MV-4-11 (cell line): ENCODE data around the gene CST5.
"Not testable (repeated sequence)": the region's sequence is repeated elsewhere in the genome, so short reads cannot be mapped to it uniquely, and the experiment has no call there.

Experiments
- DNase-seq: peaks from one replicate; lab custom pipeline; 2025; lab: John Stamatoyannopoulos, UW

The CST5 gene, protein sequence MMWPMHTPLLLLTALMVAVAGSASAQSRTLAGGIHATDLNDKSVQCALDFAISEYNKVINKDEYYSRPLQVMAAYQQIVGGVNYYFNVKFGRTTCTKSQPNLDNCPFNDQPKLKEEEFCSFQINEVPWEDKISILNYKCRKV

DNA sequence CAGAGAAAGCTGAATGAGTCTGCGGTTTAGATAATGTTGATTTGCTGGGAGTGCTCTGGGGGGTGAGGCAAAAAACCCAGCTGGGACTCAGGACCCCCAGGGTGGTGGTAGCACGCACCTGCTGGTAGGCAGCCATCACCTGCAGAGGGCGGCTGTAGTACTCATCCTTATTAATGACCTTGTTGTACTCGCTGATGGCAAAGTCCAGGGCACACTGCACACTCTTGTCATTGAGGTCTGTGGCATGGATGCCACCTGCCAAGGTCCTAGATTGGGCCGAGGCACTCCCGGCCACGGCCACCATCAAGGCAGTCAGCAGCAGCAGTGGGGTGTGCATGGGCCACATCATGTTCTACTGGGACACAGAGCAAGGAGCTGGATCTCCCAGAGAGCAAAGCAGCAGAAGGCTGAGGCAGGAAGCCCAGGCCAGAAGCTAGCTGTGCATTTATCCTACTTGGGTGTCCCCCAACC, at the start of gene CST5:
TSS of gene CST5 (minus strand) at position 421 of the 471 bp plus-strand sequence. CDS start at position 349, 72 bp downstream.
- DNase-seq, result no peak

DNA sequence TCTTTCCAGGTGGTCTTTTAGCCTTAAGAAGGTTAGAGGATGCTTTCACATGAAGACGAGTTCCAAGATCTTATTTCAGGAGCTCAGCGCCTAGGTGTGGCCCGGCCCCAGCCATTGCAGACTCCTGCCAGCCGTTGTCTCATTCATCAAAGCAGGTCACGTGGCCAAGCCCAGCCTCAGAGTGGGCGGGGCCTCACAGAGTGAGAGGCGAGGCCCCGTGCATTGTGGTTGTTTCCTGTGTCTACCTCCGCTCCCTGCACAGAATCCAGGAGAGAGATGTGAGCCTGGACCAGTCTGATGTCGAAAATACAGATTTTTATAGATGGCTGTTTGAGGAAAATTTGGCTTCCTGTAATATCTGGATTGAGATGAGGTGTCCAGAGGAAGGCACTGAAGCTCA, 49.2 kb upstream of the CST5 start:
- no peak for DNase-seq

DNA sequence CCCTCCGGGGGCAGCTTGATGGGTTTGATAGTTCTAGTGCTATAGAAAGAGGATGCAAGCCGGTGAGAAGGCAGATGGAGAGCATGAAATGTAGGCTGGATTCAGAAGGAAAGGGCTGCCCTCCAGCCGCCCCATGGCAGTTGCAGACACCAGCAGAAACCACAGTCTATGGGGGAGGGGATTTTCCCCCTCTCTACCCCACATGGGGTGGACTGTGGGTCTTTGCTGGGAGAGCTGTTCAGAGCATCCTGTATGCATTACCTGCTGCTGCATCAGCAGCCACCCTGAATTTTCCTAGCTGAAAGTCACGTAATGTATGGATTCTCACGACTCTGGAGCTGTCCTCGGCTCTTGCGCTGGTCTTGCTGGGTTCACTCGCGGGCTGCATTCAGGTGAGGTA, 48.8 kb upstream of the CST5 start:
- no peak for DNase-seq

DNA sequence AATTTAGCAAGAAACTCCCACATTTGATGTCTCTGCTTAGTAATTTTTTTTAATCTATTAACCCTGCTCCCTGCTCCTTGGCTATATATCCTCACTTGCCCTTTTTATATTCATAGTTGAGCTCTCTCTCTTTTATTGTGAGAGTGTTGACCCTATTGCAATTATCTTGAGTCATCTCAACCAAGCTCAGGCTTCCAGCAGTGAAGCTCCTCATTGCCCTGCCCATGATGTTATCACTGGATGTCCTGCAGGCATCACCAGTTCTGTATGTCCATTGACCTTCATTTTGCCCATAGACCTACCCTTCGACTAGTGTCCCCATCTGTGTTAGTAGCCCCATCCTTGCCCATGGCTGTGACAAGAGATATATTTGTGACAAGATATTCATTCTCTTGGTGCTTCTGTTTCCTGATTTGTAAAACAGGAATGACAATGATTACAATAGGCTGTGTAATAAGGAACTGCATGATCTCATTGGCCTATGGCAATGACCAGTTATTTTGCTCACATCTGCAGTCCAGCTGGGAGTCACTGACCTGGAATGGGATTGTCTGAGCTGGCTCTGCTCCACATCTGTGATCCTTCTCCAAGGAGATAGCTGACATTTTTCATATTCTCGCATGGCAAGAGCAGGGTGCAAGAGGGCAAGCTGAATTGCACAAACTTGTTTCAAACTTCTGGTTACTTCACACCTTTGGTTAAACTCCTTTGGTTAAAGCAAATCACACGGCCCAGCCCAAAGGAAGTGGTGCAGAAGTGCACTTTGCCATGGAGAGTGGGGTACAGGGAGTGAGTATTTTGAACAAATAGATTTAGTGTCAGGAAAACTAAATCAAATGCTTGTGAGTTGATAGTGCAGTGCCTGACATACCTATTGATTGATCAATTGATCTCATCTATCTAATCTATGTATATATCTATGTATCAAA, 47.7 kb upstream of the CST5 start:
- no peak for DNase-seq

DNA sequence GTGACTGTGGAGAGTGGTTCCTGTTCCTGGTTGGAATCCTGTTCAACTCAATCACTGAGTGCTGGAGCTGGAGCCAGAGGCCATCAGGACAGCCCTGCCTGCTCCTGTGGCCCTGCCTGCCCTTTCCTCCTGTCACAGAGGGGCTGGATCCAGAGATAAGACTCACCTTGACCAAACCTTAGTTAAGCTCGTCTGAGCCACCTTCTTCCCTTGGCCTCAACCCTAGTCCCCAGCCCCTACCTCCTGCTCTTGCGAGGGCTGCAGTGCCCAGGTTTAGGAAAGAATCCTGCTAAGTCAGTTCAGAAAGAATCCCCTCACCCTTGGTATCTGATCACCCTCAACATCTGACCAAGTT, 47.0 kb upstream of the CST5 start:
- DNase-seq, result no peak

DNA sequence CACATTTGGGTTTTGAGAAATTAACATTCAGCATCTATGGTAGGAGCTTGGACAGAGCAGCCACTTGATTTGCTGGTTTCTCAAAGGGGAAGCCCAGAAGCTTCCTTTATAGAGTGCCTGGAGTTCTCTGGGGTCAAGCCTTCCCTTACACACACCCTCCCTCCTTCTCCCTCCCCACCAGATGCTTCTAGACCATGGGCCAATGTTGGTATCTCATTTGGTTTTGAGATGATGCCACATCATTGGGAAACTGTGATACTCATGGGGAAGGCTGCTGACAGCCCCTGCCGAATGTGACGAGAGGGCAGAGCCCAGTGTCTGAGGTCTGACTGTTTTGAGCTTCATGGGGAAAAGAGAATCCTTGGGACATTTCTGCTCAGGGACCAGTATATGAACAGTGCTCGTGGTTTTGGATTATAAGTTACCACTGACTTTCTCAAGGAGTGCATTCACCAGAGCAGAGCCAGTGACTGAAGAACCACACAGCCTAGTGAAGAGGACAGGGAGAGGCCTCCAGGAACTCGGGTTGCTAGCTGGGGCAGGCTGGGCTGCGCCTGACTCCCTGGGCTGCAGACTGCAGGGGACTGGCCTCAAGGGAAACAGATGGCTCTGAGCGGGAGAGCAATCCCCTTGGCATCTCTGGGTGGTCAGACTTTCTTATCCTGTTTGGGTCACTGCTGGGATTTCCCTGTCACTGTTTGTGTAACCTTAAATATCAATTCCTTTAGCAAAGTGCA, 46.4 kb upstream of the CST5 start:
- no peak for DNase-seq

DNA sequence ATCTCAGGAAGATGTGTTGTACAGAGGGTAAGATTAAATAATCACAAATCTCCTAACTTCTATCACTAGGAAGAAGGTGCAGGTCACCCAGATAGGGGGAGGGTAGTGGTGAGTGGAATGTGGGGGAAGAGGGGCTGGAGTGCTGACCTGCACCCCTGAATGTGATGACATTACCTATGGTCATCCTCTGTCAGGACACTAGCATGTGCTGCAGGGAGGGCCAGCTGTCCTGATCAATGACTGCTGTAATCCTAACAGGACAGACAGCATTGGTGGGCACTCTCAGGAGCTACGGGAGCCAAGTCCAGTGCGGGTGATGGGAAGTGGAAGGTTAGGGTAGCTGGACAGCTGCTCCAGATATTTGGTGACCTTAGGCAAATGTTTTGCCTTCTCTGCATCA, 45.2 kb upstream of the CST5 start:
- no peak for DNase-seq

DNA sequence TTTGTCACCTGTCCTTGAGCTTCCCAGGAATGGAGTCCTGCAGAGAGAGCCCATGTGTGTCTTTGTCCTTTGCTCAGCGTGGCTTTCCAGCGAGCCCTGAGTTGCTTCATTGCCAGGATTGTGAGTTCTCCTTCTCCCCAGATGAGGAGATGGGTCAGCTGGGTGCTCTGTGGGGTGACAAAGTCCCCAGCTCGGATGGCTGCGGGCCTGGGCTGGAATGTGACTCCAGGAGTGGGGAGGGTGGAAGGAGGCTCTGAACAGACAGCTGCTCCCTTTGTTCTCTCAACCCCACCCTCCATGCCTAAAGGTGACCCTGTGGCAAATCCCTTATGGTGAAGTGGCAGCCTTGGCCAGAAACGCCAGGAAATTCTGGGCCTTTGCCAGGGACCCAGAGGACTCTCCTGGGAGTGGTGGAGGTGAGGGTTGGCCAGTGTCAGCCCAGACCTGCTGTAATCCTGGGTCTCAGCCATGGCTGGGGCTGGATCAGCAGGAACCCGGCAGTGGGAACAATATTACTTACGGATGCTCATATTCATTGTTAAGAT, 44.4 kb upstream of the CST5 start:
- no peak for DNase-seq

DNA sequence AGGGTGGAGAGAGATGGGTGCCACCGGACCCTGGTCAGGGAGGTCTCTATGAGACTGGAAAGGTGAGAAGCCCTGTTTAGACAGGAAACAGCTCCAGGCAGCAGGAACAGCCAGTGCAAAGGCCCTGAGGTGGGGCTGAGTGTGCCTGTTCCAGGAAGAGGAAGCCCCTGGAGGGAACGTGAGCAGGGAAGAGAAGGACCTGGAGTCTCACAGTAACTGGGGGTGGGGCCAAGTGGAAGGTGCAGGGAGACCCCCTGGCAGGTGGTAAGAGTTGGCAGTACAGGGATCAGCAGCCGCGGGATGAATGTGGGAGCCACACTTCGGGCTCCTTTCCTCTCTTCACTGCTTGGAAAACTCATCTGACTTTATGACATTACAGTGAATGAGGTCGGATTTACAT, 43.8 kb upstream of the CST5 start:
- no peak for DNase-seq

DNA sequence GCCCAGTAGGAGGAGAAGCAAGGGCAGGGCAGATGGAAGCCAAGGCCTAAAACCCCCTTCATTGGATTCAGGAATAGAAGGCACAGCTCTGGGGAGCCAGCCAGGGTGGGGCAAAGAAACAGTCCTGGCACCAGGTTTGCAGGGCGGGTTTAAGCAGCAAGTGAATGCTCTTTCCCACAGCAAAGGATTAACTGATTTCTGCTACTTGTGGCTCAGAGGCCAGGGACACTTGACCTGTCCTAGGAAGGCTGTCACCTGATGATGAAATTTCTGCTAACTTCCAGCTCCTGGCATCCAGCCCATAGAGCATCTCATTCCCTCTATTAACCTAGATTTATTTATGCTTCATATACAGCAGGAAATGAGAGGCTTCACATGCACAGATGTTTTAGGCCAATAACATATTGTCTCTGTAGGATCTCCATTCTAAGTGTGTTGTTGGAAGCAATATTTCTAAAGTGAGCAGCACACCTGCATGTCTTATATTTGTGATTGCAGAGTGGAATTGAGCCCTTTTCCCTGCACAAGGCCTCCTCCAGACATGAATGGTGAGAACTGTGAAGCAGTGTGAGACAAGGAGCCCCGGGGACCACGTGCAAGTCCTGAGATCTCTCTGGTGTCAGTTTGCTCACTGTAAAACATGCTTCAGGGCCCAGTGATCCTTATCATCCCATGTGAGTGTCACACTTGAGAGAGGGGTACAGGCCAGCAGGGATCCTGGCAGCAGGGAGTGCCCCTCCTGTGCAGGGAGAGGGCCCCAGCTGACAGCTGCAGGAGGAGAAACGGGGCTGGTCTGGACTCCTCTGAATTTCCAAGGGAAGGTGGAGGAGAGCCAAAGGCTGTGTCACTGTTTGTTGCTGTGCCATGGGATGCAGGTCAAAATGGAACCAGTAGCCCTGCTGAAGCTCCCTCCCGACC, 41.1 kb upstream of the CST5 start:
- no peak for DNase-seq

DNA sequence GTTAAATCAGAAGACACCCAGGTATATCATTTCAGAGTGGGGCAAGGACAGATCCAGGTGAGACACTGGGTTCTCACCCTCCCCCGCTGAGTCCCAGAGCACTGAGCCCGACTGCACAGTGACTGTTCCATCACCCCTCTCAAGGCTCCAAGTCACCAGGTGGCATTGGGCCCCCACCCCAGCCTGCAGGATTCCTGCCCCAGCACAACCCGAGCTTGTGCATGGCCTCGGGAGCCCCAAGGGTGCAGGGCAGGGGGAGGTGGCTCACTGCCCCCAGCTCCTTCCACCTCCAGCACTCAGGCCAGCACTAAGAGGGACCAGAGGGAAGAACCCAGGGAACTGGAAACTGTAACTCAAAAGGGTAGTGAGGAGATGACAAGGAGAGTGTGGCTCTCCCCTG, 39.3 kb upstream of the CST5 start:
- DNase-seq, result no peak

DNA sequence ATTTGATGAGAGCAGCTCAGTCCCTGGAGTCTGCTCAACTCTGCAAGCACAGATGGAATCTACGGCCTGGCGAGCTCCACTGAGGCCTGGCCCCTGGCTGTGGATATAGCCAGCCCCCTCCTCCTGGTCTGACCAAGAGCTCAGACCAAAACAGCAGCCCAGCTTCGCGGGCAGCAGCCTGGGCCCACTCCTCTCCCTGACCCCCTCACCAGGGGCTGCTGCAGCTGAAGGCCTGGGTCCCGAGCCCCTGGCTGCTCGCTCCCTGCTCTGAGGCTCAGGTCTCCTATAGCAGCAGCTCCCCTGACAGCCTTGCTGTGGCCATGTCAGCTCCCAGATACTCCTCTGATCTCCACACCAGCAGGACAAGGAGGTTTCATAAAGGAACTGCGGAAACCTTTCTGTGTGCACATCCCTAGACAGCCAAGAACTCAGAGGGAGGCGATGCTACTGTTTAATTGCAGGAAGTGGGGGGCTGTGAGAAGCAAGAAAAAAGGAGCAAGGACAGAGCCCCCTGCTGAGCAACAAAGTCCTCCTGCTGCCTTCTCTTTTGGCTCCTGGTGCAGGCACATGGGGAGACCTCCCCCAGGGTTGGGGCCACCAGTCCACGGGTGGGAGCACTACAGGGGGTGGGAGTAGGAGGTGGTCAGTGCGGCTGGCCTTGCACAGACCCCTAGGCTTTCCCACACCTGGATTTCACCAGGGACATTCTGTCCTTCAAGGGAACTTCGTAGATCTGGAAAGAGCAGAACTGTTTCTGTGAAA, 38.7 kb upstream of the CST5 start:
- no peak for DNase-seq

DNA sequence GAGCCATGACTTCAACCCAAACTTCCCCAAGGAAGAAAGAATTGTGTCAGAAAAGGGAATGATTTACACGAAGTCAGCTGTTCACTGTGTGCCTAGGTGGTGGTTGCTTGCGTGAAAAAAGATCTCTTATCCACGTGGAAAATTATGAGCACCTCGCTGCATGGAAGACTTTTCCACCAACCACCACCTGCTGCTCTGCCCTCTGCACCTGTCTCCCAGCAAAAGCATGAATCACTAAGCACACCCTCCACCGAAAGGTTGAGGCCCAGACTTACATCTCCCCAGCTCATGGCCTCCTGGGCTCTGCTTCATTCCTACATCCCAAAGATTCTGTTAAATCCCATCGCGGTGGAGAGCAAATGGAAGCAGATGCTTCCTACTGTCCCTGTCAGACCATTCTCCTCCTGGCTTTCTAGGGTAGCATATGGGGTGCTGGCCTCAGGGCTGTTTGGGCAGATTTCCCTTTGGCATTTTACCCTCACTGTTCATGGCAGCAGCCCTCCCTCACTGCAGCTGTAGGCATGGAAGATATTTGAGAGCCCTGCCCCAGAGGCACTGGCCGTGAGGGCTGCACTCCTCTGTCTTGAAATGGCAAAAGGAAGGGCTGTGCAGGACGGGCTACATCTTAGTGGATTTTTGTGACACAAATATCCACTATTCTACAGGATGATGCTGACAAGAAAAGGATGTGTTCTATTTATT, 37.6 kb upstream of the CST5 start:
- no peak for DNase-seq

DNA sequence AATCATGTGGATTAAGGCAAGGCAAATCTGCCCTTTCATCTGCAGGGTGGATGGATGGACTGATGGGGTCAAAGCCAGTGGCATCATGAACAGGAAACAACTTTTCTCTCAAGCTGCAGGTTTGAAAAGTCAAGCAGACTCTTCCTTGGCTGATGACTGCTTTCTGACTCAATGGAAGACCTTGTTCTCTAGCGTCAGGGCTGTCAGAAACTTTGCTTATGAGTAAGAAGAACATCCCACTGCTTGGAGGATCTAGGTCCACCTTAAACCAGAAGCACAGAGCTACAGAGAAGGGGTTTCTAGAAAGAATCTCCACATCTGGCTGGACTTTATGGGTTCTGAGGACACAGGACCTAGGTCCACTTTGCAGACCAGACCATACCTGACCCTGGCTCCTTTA, 36.3 kb upstream of the CST5 start:
- no peak for DNase-seq

DNA sequence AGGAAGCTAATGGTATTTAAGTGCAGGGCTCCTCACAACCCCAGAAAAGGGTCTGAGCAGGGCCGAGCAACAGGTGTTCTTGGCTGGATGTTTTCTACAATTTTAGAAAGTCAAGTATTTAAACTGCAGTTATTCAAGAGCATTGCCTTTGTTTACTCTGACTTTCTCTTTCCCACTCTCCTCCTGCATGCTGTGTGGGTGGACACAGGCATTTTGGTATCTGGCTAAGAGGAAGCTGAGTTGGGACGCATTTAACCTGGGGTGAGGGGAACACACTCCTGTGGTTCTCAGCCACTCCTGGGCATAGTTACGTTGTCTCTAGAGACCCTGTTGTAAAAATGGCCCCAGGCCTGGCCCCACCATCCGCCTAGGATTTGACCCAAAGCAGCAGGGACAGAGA, 34.9 kb upstream of the CST5 start:
- not testable (repeated sequence) for DNase-seq

DNA sequence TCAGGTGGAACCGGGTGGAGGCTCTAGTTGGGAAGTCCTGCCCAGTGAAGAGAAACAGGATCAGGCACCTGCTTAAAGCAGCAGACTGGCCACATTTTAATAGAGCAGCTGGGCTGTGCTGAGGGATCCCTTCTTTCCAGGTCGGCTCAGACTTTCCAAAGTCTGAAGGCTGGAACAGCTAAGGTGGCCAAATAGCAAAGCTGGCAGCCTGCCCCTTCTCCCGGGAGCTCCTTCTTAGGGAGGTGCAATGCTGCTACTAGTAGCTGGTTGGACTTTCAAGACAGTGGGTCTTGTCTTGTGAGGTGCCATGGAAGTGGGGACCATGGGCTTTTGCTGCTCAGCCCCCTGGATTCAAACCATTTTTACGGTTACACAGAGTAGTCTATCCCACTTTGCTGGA, 30.7 kb upstream of the CST5 start:
- no peak for DNase-seq

DNA sequence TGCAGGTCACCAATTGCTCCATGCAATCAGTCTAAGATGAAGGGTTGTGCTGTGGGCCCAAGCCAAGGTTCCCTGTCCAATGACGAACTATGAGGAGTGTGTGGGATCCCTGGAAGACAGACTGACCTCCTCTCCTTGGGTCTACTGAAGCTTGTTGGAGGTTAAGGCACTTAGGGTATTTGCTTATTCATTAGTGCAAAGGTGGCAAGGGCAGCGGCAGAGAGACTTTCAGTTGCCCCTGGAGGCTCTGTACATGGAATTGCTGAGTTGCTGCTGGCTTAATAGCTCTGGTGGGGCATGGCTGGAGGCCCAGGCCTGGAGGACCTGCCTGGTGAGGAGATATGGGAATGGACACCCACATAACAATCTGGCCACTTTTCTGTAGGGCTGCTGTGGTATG, 29.8 kb upstream of the CST5 start:
- no peak for DNase-seq

DNA sequence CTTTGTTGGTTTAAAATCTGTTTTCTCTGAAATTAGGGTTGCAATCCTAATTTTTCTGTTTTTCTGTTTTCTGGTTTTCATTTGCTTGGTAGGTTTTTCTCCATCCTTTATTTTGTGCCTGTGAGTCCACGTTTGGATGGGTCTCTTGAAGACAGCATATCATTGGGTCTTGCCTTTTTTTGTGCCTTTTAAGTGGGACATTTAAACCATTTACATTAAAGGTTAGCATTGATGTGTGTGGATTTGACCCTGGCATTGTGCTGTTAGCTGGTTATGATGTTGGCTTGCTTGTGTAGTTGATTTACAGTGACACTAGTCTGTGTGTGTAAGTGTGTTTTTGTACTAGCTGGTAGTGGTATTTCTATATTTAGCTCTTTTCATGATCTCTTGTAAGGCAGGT, 28.0 kb upstream of the CST5 start:
- no peak for DNase-seq

DNA sequence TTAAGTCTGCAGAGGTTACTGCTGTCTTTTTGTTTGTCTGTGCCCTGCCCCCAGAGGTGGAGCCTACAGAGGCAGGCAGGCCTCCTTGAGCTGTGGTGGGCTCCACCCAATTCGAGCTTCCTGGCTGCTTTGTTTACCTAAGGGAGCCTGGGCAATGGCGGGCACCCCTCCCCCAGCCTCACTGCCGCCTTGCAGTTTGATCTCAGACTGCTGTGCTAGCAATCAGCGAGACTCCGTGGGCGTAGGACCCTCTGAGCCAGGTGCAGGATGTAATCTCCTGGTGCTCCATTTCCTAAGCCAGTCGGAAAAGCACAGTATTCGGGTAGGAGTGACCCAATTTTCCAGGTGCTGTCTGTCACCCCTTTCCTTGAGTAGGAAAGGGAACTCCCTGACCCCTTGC, 22.8 kb upstream of the CST5 start:
- not testable (repeated sequence) for DNase-seq

DNA sequence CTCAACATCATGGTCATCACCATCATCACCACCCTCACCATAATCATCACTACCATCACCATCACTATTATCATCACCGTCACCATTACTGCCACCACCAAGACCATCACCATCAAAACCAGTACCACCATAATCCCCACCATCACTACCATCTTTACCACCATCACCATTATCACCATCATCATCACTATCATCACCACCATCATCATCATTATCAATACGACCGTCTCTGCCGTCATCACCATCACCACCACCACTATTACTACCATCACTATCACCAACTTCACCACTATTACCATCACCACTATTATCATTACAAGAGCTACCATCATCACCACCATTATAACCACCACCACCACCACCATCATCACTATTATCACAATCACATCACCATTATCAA, 11.3 kb upstream of the CST5 start:
- not testable (repeated sequence) for DNase-seq
